Forelimb muscle (tissue), 1 donor: Measurements from ENCODE around the gene TRIM75. TPM values are rescaled to one million over a fixed set of nuclear protein-coding genes. Genes with fewer than 3 reads are reported as not detected.
"Not testable (repeated sequence)": the region's sequence is repeated elsewhere in the genome, so short reads cannot be mapped to it uniquely, and the experiment has no call there.

Experiments used
- DNase-seq: peaks from one replicate; pipeline ENCODE4 v3.0.0-alpha.2; 2013; ENCODE audit warnings: low read depth
- polyA plus RNA-seq: library from polyadenylated mRNA; unstranded; fragments of 120-200 nt; gene quantifications from one replicate; pipeline ENCODE4 v1.2.1, GENCODE V29; 2013; ENCODE audit not compliant: insufficient read length

TRIM75 gene
- polyA plus RNA-seq = 0.10 TPM

DNA sequence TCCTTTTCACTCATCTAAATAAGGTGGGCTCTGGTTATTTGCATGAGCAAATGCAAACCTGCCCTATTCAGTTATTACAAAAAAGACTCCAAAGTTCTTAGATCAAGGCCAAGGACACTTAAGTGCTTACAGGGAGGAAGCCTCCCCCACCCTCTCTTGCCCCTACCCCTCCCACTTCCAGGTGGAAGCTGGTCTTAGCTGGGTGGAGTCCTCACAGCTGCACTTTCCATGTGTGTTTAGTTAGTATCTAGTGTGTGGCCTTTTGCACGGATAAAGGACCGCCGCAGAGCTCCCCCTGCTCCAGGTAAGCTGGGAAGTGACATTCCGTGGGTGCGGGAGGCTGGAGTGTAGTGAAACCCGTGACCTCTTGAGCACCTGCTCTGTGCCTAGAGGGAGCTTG lies at the start of gene TRIM75:
Gene TRIM75 (plus strand): TSS at position 222 of the 400 bp plus-strand sequence. CDS start 5,282 bp downstream, outside the sequence.
- DNase-seq = no peak

DNA sequence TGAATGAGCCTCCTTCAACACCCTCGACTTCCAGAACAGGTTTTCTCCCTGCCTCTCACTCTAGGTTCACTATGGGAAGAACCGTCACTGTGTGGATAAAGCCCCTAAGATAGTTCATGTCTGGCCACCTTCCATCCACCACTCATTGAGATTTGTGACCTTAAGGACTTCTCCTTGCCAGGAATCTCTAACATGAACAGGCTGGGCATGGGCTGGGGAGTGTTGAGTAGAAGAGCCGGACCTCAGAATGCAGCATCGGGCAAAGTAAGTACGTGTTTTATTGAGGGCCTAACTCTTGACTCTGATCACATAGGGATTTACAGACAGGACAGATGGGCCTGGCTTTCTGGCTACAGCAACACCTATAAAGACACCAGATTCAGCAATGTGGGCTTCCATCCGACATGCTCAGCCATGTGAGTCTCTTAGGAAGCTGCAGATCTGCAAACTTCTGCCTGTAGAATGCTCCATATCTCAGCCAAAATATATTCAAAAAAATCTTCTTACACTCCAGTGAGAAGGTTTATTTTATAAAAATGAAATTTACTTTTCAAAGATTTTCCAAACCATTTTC lies 48.2 kb upstream of the TRIM75 start:
- no peak for DNase-seq

DNA sequence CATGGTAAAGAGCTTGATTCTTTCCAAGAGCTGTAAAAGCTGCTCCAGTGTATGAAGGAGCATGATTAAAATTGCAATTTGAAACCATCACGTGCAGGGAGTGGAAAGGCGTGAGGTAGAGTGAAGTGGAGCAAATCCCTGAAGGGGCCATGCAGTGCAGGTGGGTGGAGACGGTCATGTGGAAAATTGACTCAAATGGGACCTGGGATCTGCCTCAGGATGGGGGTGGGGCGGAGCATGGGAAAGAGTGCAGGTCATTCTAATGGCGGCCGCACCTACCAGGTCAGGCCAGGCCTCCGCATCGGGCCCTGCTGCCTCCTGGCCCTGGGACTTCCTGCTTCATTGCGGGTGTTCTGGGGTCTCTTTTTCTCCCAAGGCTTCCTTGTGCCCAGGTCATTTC lies 47.2 kb upstream of the TRIM75 start:
- no peak for DNase-seq

DNA sequence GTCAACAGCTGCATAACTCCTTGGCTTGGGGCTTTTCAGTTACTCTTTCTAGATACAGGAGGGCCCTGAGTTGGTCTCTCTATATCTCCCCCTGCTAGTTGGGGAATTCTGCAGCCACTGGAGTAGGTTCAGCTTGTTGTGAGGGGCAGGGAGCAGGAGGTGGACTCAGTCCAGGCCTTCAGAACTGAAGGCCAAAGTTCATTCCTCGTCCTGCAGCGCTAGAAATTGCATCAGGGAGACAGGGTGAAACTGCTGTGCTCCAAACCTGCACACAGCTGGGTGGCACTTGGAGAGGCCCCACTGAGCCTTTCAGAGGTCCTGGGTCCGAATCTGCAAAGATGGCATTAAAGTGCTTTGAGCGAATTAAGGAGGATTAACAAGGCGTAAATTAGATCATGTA lies 46.8 kb upstream of the TRIM75 start:
- no peak for DNase-seq

DNA sequence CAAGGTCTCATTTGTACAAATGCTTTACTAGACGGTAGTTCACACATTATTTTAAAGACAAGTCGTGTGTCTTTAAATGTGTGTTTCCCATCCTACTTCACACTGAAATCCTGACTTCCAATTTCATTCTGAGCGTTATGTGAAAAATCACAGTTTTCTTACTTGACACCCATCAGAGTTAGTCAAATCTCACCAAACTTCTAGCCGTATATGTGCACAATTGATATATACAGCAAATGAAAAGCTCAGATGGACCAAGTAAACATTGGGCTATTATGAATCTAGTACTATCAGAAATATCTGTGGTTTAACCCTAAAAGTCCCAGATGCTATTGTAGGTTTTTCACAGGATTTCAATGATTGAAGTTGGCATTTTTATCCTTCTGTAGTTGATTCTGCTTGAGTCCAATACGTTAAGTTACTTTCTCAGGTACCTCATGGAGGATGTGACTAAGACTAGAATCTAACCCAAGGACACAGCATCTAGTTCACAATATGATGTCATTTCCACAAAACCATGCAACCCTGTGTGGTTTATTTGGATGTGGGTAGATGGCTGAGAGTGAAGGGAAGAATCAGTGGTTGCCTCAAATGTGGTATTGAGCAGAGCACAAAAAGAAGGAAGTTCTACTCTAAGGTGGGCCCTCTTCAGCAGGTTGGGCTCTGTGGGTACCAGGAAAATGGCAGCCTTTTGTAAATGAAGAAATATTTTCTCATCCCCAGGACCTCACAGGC lies 44.0 kb upstream of the TRIM75 start:
- no peak for DNase-seq

GRCh38 chr4:165010487-165010886 lies 43.2 kb upstream of the TRIM75 start:
- DNase-seq = no peak

DNA sequence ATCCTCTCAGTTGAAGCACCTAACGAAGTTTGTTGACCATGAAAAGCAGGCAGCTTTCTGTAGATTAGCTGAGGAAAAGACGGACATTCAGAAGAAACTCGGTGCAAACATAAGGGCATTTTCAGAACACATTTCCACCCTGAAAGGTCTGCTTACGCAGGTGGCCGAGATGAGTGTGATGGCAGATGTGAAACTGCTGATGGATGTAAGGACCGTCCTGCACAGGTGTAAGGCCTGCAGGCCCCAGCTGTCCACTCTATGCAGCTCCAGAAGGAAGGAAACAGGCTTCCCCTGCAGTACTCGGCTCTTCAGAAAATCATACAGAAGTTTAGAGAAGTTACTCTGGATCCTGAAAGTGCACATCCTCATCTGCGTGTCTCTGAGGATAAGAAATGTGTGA lies 42.7 kb upstream of the TRIM75 start:
- DNase-seq = no peak

DNA sequence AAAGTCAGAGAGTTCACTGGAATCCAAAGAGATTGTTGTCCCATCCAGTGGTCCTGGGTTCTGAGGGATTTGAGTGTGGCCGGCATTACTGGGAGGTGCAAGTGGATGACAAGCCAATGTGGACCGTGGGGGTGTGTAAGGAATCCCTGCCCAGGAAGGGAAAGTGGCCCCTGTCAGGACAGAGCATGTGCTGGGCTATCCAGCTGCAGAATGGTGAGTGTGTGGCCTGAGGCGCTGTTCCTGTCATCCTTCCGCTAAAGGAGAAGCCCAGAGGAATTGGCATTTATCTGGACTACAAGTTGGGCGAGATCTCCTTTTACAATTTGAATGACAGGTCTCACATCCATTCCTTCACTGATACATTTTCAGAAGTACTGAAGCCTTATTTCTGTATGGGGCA lies 42.3 kb upstream of the TRIM75 start:
- no peak for DNase-seq

DNA sequence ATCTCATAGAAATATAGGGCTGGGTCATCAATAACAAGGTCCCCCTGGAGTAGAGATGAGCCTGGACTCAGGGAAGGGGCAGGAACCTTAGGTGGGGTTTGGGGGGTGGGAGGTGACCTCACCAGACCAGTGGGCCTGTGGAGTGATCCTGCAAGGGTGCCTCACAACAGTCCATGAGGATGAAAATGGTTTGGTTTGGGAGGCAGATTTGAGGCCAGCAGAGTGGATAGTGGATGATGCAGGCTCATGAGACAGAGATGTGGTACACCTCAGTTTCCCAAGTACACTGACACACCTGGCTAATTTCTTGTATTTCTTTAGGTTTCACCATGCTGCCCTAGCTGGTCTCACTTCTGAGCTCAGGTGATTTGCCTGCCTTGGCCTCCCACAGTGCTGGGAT lies 40.0 kb upstream of the TRIM75 start:
- DNase-seq = no peak

DNA sequence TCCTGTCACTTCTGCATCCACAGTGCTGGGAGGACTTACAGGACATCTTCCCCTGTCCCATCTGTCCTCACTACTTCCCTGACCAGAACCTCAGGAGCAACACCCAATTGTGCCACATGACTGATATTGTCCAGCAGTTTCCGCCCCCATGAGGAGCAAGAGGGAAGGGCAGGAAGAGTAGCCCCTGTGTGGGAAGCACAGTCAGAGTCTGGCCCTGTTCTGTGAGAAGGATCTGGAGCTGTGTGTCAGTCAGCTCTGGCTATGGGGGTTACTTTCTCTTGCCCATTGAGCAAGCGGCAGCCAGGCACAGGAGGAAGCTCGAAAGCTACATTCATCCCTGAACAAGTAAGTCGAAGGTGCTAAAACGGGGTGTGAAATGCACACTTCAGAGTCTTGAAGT lies 36.7 kb upstream of the TRIM75 start:
- DNase-seq = no peak

DNA sequence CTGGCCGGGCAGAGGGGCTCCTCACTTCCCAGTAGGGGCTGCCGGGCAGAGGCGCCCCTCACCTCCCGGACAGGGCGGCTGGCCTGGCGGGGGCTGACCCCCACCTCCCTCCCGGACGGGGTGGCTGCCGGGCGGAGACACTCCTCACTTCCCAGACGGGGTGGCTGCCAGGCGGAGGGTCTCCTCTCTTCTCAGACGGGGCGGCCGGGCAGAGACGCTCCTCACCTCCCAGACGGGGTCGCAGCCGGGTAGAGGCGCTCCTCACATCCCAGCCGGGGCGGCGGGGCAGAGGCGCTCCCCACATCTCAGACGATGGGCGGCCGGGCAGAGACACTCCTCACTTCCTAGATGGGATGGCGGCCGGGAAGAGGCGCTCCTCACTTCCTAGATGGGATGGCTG lies 33.7 kb upstream of the TRIM75 start:
- not testable (repeated sequence) for DNase-seq

- not testable (repeated sequence) for DNase-seq
Measured at GRCh38 chr4:165025782-165026181, 27.9 kb upstream of the TRIM75 start.

GRCh38 chr4:165027762-165028402 lies 25.8 kb upstream of the TRIM75 start:
- DNase-seq = no peak

- DNase-seq = no peak
Measured at GRCh38 chr4:165031436-165032211, 22.0 kb upstream of the TRIM75 start, which contains the start of gene TRIM60. Gene TRIM60, plus strand, starts transcription at chr4:165031999. Its CDS starts 8,074 bp downstream, at chr4:165040073.

GRCh38 chr4:165048170-165048569 lies 5.5 kb upstream of the TRIM75 start:
- no peak for DNase-seq

- DNase-seq = no peak
Measured at GRCh38 chr4:165052627-165053026, 1.0 kb upstream of the TRIM75 start.

DNA sequence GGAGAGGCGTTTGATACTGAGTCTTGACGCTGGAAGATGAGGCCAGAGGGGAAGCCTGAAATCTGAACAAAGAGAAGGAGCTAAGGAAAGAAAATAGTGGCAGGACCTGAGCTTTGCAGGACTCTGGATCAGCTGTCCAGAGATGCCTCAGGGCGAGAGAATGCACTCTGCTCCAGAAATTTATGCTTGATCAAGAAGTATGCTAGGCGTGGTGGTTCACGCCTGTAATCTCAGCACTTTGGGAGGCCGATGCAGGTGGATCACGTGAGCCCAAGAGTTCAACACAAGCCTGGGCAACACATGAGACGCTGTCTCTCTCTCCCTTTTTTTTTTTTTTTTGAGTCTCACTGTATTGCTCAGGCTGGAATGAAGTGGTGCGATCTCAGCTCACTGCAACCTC lies 1.9 kb downstream of the TRIM75 start:
- no peak for DNase-seq

DNA sequence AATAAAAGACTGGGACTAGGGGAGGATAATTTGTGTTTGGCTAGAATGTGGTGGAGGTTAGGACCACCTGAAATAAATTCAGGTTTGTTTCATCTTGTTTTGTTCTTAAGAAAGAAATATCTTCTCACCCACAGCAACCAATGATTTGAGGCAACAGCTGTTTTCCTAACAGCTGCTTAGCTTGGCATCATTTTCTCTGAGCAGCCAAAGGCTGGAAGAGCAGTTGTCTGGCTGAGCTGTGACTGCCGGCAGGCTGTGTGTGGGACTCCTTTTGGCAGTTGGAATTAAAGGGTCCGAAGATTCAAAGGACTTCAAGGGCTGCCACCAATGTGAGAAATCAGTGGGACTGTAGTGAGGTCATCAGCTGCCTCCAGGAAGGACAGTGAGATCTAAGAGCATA lies 5.0 kb downstream of the TRIM75 start:
- DNase-seq = peak; percentile 13

- DNase-seq = no peak
Measured at GRCh38 chr4:165059386-165059785, 5.7 kb downstream of the TRIM75 start.

- DNase-seq = no peak
Measured at GRCh38 chr4:165060938-165061337, 7.3 kb downstream of the TRIM75 start.

- DNase-seq = no peak
Measured at GRCh38 chr4:165070560-165070959, 16.9 kb downstream of the TRIM75 start.

GRCh38 chr4:165073346-165073745 lies 19.7 kb downstream of the TRIM75 start:
- not testable (repeated sequence) for DNase-seq
